H9 (cell line): ENCODE data around the gene PRDM4. TPM values are rescaled to one million over a fixed set of nuclear protein-coding genes. Genes with fewer than 3 reads are reported as not detected.

ENCODE experiments used
- DNase-seq: peaks from one replicate; pipeline ENCODE4 v3.0.0-alpha.2; 2017
- H2AFZ ChIP-seq: one replicate; pipeline ENCODE4 v1.6.1; 2013; ENCODE audit warnings: mild to moderate bottlenecking, low read length, control low read depth, moderate library complexity
- H2AK5ac ChIP-seq: 2 replicates; pipeline ENCODE4 v1.6.1; 2013; ENCODE audit warnings: low read length, control low read depth, mixed read lengths; ENCODE audit not compliant: insufficient read length
- H2BK120ac ChIP-seq: one replicate; pipeline ENCODE4 v1.6.1; 2013; ENCODE audit warnings: low read depth, mild to moderate bottlenecking, low read length, control low read depth, inconsistent platforms; ENCODE audit not compliant: poor library complexity, severe bottlenecking
- H2BK12ac ChIP-seq: 2 replicates; pipeline ENCODE4 v1.6.1; 2013; ENCODE audit warnings: low read length, control low read depth, mixed read lengths, low read depth; ENCODE audit not compliant: insufficient read length
- H2BK15ac ChIP-seq: 2 replicates; pipeline ENCODE4 v1.6.1; 2013; ENCODE audit warnings: low read depth, low read length, control low read depth
- H2BK20ac ChIP-seq: one replicate; pipeline ENCODE4 v1.6.1; 2013; ENCODE audit warnings: low read depth, mild to moderate bottlenecking, low read length, control low read depth, inconsistent platforms; ENCODE audit not compliant: poor library complexity, severe bottlenecking
- H2BK5ac ChIP-seq: 2 replicates; pipeline ENCODE4 v1.6.1; 2013; ENCODE audit warnings: low read length, control low read depth, mixed read lengths; ENCODE audit not compliant: insufficient read length
- H3K14ac ChIP-seq: 2 replicates; pipeline ENCODE4 v1.6.1; 2013; ENCODE audit warnings: low read length, control low read depth; ENCODE audit not compliant: insufficient read depth
- H3K18ac ChIP-seq: 2 replicates; pipeline ENCODE4 v1.6.1; 2013; ENCODE audit warnings: low read depth, mild to moderate bottlenecking, mixed read lengths, low read length, control low read depth; ENCODE audit not compliant: insufficient read length
- H3K23ac ChIP-seq: 2 replicates; pipeline ENCODE4 v1.6.1; 2013; ENCODE audit warnings: low read length, control low read depth, mixed read lengths, low read depth; ENCODE audit not compliant: insufficient read length
- H3K23me2 ChIP-seq: 2 replicates; pipeline ENCODE4 v1.6.1; 2013; ENCODE audit warnings: low read depth, mild to moderate bottlenecking, mixed read lengths, low read length, control low read depth; ENCODE audit not compliant: insufficient read length, poor library complexity, severe bottlenecking
- H3K27ac ChIP-seq: 2 replicates; pipeline ENCODE4 v1.5.1; 2013; ENCODE audit warnings: low read length, control low read depth, mixed read lengths, low read depth; ENCODE audit not compliant: insufficient read length
- H3K27me3 ChIP-seq: 2 replicates; pipeline ENCODE4 v1.6.1; 2013; ENCODE audit warnings: low read length, control low read depth, inconsistent platforms; ENCODE audit not compliant: insufficient read depth
- H3K4ac ChIP-seq: 2 replicates; pipeline ENCODE4 v1.6.1; 2013; ENCODE audit warnings: low read depth, mild to moderate bottlenecking, control low read depth, inconsistent platforms, low read length, moderate library complexity
- H3K4me1 ChIP-seq: 2 replicates; pipeline ENCODE4 v1.6.1; 2013; ENCODE audit warnings: low read length, control low read depth, inconsistent platforms; ENCODE audit not compliant: insufficient read depth
- H3K4me2 ChIP-seq: 2 replicates; pipeline ENCODE4 v1.6.1; 2013; ENCODE audit warnings: low read length, control low read depth, mixed read lengths; ENCODE audit not compliant: insufficient read length, insufficient read depth
- H3K56ac ChIP-seq: 2 replicates; pipeline ENCODE4 v1.6.1; 2013; ENCODE audit warnings: low read depth, mild to moderate bottlenecking, mixed read lengths, low read length, control low read depth; ENCODE audit not compliant: insufficient read length
- H3K79me1 ChIP-seq: 2 replicates; pipeline ENCODE4 v1.6.1; 2013; ENCODE audit warnings: low read depth, mild to moderate bottlenecking, moderate library complexity, low read length, control low read depth, inconsistent platforms; ENCODE audit not compliant: insufficient read depth, poor library complexity, severe bottlenecking
- H3K79me2 ChIP-seq: 2 replicates; pipeline ENCODE4 v1.6.1; 2013; ENCODE audit warnings: low read length, control low read depth, inconsistent platforms; ENCODE audit not compliant: insufficient read depth
- H3K9ac ChIP-seq: 2 replicates; pipeline ENCODE4 v1.6.1; 2013; ENCODE audit warnings: low read length, control low read depth, mixed read lengths; ENCODE audit not compliant: insufficient read length; ENCODE audit errors: extremely low read depth
- H3K9me3 ChIP-seq: one replicate; pipeline ENCODE4 v1.6.1; 2013; ENCODE audit warnings: low read depth, low read length, inconsistent platforms; ENCODE audit not compliant: control insufficient read depth
- H3T11ph ChIP-seq: one replicate; pipeline ENCODE4 v1.6.1; 2013; ENCODE audit warnings: mild to moderate bottlenecking, low read length, control low read depth, inconsistent platforms
- H4K20me1 ChIP-seq: one replicate; pipeline ENCODE4 v1.6.1; 2013; ENCODE audit not compliant: control insufficient read depth, insufficient read length, insufficient read depth
- H4K5ac ChIP-seq: 2 replicates; pipeline ENCODE4 v1.6.1; 2013; ENCODE audit warnings: low read depth, mild to moderate bottlenecking, mixed read lengths, low read length, control low read depth; ENCODE audit not compliant: insufficient read length
- H4K8ac ChIP-seq: replicated peaks from 2 replicates; pipeline ENCODE4 v1.6.1; 2013; ENCODE audit warnings: low read length, control low read depth, mixed read lengths, low read depth; ENCODE audit not compliant: insufficient read length
- H4K91ac ChIP-seq: 2 replicates; pipeline ENCODE4 v1.6.1; 2013; ENCODE audit warnings: low read depth, mild to moderate bottlenecking, moderate library complexity, mixed read lengths, low read length, control low read depth; ENCODE audit not compliant: insufficient read length
- H3K27ac Mint-ChIP-seq, 3 experiments: 2 replicates in 2 of 3; 3 replicates in 1 of 3; pipeline ENCODE4 v1.8.0; 2020 to 2021; ENCODE audit warnings: mixed read lengths in 3 of 3, mild to moderate bottlenecking in 1 of 3, moderate library complexity in 1 of 3
- H3K27me3 Mint-ChIP-seq: 2 replicates; pipeline ENCODE4 v1.8.0; 2021; ENCODE audit warnings: low read depth, mild to moderate bottlenecking, moderate library complexity, mixed read lengths
- H3K36me3 Mint-ChIP-seq, 3 experiments: 2 replicates in 2 of 3; 3 replicates in 1 of 3; pipeline ENCODE4 v1.8.0; 2020 to 2021; ENCODE audit warnings: low read depth in 3 of 3, mixed read lengths in 3 of 3; ENCODE audit not compliant: insufficient read depth in 1 of 3
- H3K4me1 Mint-ChIP-seq, 2 experiments: 2 replicates each; pipeline ENCODE4 v1.8.0; 2020; ENCODE audit warnings: mixed read lengths in 2 of 2
- H3K4me3 Mint-ChIP-seq, 2 experiments: 2 replicates in 1 of 2; 3 replicates in 1 of 2; pipeline ENCODE4 v1.8.0; 2020 to 2021; ENCODE audit warnings: mild to moderate bottlenecking in 2 of 2, mixed read lengths in 2 of 2, moderate library complexity in 1 of 2
- H3K9me3 Mint-ChIP-seq, 2 experiments: 2 replicates in 1 of 2; 3 replicates in 1 of 2; pipeline ENCODE4 v1.8.0; 2020; ENCODE audit warnings: mild to moderate bottlenecking in 2 of 2, mixed read lengths in 2 of 2, moderate library complexity in 1 of 2
- CTCF ChIP-seq: fragments of 200-600 bp; sonication (generic); conservative IDR thresholded peaks from 3 replicates; pipeline ENCODE4 v1.8.0; 2021; ENCODE audit warnings: antibody characterized with exemption, mild to moderate bottlenecking
- WGBS: extraction: QIAGEN DNeasy Blood & Tissue Kit; methylation state at CpG from one replicate; pipeline ENCODE4 v1.1.7; 2013; ENCODE audit warnings: missing lambda C conversion rate, low lambda C conversion rate, mixed read lengths; ENCODE audit not compliant: insufficient read length; ENCODE audit errors: extremely low coverage; 5-methylcytosine and 5-hydroxymethylcytosine counted together
- total RNA-seq: library from RNA; stranded (reverse); gene quantifications from 2 replicates; pipeline ENCODE4 v1.2.1, GENCODE V29; 2021

Gene PRDM4
- total RNA-seq, 1 experiment from 2014 or later: 24.4 TPM

DNA sequence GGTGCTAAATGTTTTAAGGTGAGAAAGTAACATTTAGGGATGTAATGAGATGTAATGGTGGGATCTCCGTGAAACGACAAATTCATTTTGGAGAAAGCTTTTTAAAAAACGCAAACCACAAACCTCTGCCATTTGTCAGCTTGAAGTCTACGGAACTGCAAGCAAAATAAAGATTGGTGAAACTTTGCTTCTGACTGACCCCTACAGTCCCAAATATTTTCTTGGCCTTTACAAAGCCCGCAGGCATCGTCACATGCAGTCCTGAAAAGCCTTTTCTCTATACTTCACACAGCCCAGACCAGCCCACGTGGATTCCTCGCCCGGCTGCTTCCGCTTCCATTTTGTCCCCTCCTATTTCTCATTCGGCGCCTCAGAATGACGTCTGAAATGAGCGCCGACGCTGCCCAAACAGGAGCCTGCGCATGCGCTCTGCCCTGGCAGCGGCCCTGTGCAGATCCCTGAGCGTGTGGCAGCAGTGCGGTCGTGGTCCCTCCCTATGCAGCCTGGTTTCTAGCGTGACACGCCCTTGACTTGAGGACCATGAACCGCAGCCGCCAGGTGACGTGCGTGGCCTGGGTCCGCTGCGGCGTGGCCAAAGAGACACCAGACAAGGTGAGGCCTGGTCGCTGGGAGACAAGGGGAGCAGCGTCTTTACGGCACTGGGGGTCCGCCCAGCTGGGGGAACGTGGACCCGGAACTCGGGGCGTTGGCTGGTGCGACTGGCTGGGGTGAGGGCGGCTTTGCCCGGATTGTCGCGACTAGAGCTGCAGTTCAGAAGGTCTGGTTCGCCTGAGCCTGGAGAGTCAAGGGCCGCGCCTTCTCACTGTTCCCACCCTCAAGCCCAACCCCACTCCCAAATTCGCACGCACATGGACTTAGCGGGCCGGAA lies 75.3 kb downstream of the PRDM4 start, which contains the start of gene PWP1:
TSS of gene PWP1 (plus strand) at position 440 of the 889 bp plus-strand sequence. CDS start at position 541, 101 bp downstream.
- no peaks in the 10 kb centered on the region for H3K9me3 ChIP-seq
- H3K4ac ChIP-seq: no peak within 1 kb of the TSS; the same call in 1 of the 2 replicates
- peak within 1 kb of the TSS; percentile 92 for H3K14ac ChIP-seq
- H2AK5ac ChIP-seq: no peak within 1 kb of the TSS
- no peak within 1 kb of the TSS for H3K23ac ChIP-seq
- H2BK12ac ChIP-seq: no peak within 1 kb of the TSS
- peak within 1 kb of the TSS; percentile 84 for H2BK120ac ChIP-seq
- H4K5ac ChIP-seq: peak within 1 kb of the TSS; percentile 53
- H3K36me3 Mint-ChIP-seq: peaks cover 14 to 31% (median 25%) of the 10 kb centered on the region in 3 experiments; a peak in 6 of 7 replicates
- no peaks in the 10 kb centered on the region for H3K4me1 ChIP-seq
- H3K27me3 Mint-ChIP-seq: peaks cover 2% of the 10 kb centered on the region; the same call in 1 of the 2 replicates
- peak within 1 kb of the TSS; percentile 100 for H3K4me2 ChIP-seq
- peaks cover 13 to 14% of the 10 kb centered on the region in 2 experiments for H3K4me1 Mint-ChIP-seq
- H3K9me3 Mint-ChIP-seq: peaks cover 0 to 4% of the 10 kb centered on the region in 2 experiments; a peak in 3 of 5 replicates
- H4K91ac ChIP-seq: no peak within 1 kb of the TSS
- no peaks in the 10 kb centered on the region for H4K20me1 ChIP-seq
- H2BK5ac ChIP-seq: no peak within 1 kb of the TSS
- H3K23me2 ChIP-seq: peaks cover 8% of the 10 kb centered on the region
- peak within 1 kb of the TSS; percentile 51 for H4K8ac ChIP-seq
- H3K27ac ChIP-seq: peak within 1 kb of the TSS; percentile 78
- peak within 1 kb of the TSS; percentile 78 for H3K18ac ChIP-seq
- no peak within 1 kb of the TSS for H3K56ac ChIP-seq
- H2BK15ac ChIP-seq: no peak within 1 kb of the TSS
- no peaks in the 10 kb centered on the region for H3K79me1 ChIP-seq
- H3K9ac ChIP-seq: peak within 1 kb of the TSS; percentile 90
- H2AFZ ChIP-seq: no peak within 1 kb of the TSS
- peak; percentile 97 for DNase-seq
- H2BK20ac ChIP-seq: no peak within 1 kb of the TSS
- H3K27ac Mint-ChIP-seq: peak within 1 kb of the TSS; percentile 99
- no peaks in the 10 kb centered on the region for H3K27me3 ChIP-seq
- H3T11ph ChIP-seq: peak within 1 kb of the TSS; percentile 26
- peaks cover 8% of the 10 kb centered on the region; the same call in 1 of the 2 replicates for H3K79me2 ChIP-seq
- no CpG with 5 or more reads among the region's 51 CpGs for WGBS
- no peak for TF ChIP-seq CTCF
- peak within 1 kb of the TSS; percentile 97 to 99 for H3K4me3 Mint-ChIP-seq
